T-helper 17 cell (primary cell): ENCODE results near the gene CD300LF. TPM values are rescaled to one million over a fixed set of nuclear protein-coding genes. Genes with fewer than 3 reads are reported as not detected.

Source experiments
- ATAC-seq: fragments of 150-1000 bp; cut with Tn5 transposase; 2 replicates; pipeline ENCODE4 v1.10.0; 2021; ENCODE audit warnings: mild to moderate bottlenecking, moderate library complexity
- DNase-seq, 3 donors: peaks; one replicate each; pipeline versions ENCODE4 v3.0.0 to v3.0.0-alpha.2; 2020 to 2021
- H3K9me3 ChIP-seq: one replicate; pipeline ENCODE4 v1.7.0; 2013; ENCODE audit warnings: low read length, mild to moderate bottlenecking; ENCODE audit not compliant: control insufficient read depth, poor library complexity, severe bottlenecking
- H3K27ac Mint-ChIP-seq: one replicate; pipeline ENCODE4 v1.8.0; 2022; ENCODE audit warnings: mild to moderate bottlenecking, moderate library complexity, mixed read lengths
- H3K27me3 Mint-ChIP-seq: one replicate; pipeline ENCODE4 v1.8.0; 2022; ENCODE audit warnings: mixed read lengths
- H3K36me3 Mint-ChIP-seq: one replicate; pipeline ENCODE4 v1.8.0; 2022; ENCODE audit warnings: low read depth, mixed read lengths
- H3K4me1 Mint-ChIP-seq: one replicate; pipeline ENCODE4 v1.8.0; 2022; ENCODE audit warnings: mild to moderate bottlenecking, mixed read lengths
- H3K4me3 Mint-ChIP-seq: one replicate; pipeline ENCODE4 v1.8.0; 2022; ENCODE audit warnings: mild to moderate bottlenecking, moderate library complexity, mixed read lengths
- total RNA-seq, 4 donors: library from RNA in 2 of 4; stranded (reverse) in 2 of 4; gene quantifications; one replicate each; pipeline ENCODE4 v1.2.3 and lab custom pipeline; 2022 to 2026

The CD300LF gene
- total RNA-seq, 2 donors from 2014 or later: 0.29 to 1.9 TPM

DNA sequence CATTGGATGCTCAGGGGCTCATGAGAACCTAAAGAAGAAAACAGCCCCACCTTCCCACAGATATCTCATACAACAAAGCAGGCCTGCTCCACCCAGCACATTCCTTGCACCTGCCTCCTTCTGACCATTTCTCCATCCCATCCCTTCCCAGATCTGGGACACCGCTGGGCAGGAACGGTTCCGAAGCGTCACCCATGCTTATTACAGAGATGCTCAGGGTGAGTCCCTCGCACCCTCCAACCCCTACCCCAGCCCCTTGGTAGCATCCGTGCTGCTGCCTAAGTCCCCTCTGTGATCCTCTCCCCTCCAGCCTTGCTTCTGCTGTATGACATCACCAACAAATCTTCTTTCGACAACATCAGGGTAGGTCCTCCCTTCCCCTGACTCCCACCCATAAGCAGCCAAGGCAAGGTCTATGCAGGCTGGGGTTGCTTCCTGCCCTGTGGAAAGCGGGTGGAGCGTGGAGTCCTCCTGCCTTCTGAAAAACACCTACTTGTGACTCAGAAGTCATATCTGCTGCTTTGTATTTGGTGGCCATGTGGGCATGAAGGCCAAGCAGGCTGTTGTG, 30.3 kb upstream of the CD300LF start:
- H3K4me3 Mint-ChIP-seq: peak overlapping the region; percentile 86
- DNase-seq (no peak), ATAC-seq (no peak)
- peaks cover 64% of the 10 kb centered on the region for H3K4me1 Mint-ChIP-seq
- peak overlapping the region; percentile 93 for H3K27ac Mint-ChIP-seq
- H3K36me3 Mint-ChIP-seq: no peaks in the 10 kb centered on the region
- no peaks in the 10 kb centered on the region for H3K9me3 ChIP-seq
- H3K27me3 Mint-ChIP-seq: no peaks in the 10 kb centered on the region

DNA sequence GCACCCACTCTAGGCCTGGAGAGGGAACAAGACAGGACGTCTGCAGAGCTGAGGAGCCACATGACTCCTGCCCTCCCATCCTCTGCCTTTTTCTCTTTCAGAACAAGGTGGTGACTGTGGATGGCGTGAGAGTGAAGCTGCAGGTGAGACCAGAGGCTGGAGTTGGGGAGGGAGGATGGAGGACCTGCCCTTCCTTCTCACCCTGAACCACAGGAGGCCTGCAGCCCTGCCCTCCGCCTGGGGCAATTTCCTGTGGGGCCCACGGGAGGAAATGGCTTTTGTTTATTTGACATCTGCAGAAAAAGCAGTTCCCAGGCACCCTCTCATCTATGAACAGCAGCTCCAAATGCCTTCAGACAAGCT, 29.4 kb upstream of the CD300LF start:
- peaks cover 64% of the 10 kb centered on the region for H3K4me1 Mint-ChIP-seq
- peak overlapping the region; percentile 86 for H3K4me3 Mint-ChIP-seq
- H3K36me3 Mint-ChIP-seq: no peaks in the 10 kb centered on the region
- no peaks in the 10 kb centered on the region for H3K27me3 Mint-ChIP-seq
- no peak for DNase-seq
- peak overlapping the region; percentile 93 for H3K27ac Mint-ChIP-seq
- no peaks in the 10 kb centered on the region for H3K9me3 ChIP-seq
- ATAC-seq: peak; percentile 10

DNA sequence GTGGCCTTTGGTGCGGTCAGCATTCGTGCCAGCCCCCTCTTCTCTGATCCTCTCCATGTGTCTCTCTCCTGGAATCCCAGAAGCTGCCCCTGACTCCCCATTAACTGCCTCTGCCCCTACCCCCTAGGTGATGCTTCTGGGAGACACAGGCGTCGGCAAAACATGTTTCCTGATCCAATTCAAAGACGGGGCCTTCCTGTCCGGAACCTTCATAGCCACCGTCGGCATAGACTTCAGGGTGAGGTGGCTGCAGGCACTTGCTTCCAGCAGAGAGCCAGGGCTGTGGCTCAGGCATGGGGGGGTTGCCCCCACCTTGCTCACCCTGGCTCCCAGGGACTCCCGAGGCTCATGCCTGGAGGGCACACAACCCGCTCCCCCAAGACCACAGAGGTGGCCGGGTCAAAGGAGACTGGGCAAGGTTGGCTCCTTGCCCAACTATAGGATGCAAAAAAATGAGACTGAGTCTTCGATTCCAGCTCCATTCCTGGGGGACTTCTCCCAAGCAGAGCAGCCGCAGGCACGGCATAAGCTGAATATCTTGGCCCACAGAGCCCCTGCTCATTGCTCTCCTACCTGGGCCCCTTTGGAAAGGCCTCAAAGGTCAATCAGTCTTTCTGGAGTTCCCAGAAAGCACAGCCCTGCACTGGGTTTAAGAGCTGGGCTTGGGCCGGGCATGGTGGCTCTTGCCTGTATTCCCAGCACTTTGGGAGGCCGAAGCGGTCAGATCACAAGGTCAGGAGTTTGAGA, 28.1 kb upstream of the CD300LF start:
- no peaks in the 10 kb centered on the region for H3K36me3 Mint-ChIP-seq
- no peaks in the 10 kb centered on the region for H3K9me3 ChIP-seq
- no peaks in the 10 kb centered on the region for H3K27me3 Mint-ChIP-seq
- no peak for ATAC-seq
- H3K4me3 Mint-ChIP-seq: peak overlapping the region; percentile 86
- peak overlapping the region; percentile 93 for H3K27ac Mint-ChIP-seq
- DNase-seq: no peak
- peaks cover 63% of the 10 kb centered on the region for H3K4me1 Mint-ChIP-seq

DNA sequence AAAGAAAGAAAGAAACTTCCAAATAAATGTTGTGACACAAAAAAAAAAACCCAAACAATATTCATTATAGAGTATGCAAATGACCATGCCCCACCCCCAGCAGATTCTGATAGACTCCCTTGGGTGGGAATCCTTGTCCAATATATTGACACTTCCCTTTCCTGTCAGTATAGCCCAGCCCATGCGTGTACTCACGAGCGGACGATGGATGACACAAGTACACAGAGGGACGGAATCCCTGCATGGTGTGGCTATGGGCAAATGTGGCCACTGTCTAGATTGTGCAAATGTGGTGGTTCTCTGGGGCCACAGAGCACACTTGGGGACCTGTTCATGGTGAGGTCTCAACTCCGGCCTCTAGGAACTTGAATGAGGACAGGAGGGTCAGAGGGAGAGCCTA, 27.4 kb upstream of the CD300LF start:
- Mint-ChIP-seq H3K4me3 (peak overlapping the region; percentile 66), H3K27ac (peak overlapping the region; percentile 93), H3K4me1 (peaks cover 63% of the 10 kb centered on the region), H3K36me3 (no peaks in the 10 kb centered on the region), H3K27me3 (no peaks in the 10 kb centered on the region)
- DNase-seq (no peak), ATAC-seq (no peak)
- no peaks in the 10 kb centered on the region for H3K9me3 ChIP-seq

- peak overlapping the region; percentile 93 for H3K27ac Mint-ChIP-seq
- H3K4me3 Mint-ChIP-seq: peak overlapping the region; percentile 91
- ATAC-seq (no peak), DNase-seq (peak in 1 of 3 donors; percentile 37)
- no peaks in the 10 kb centered on the region for H3K9me3 ChIP-seq
- H3K4me1 Mint-ChIP-seq: peaks cover 63% of the 10 kb centered on the region
- no peaks in the 10 kb centered on the region for H3K27me3 Mint-ChIP-seq
- H3K36me3 Mint-ChIP-seq: no peaks in the 10 kb centered on the region
These were observed 26.6 kb upstream of the CD300LF start for GRCh38 chr17:74739227-74739831.

- Mint-ChIP-seq H3K4me1 (peaks cover 53% of the 10 kb centered on the region), H3K27ac (peak overlapping the region; percentile 93), H3K4me3 (peak overlapping the region; percentile 91), H3K27me3 (no peaks in the 10 kb centered on the region), H3K36me3 (no peaks in the 10 kb centered on the region)
- DNase-seq: peak; percentile 46 to 63 (median 62)
- ATAC-seq: peak; percentile 83
- no peaks in the 10 kb centered on the region for H3K9me3 ChIP-seq
These were observed 25.6 kb upstream of the CD300LF start for GRCh38 chr17:74738051-74738996.

DNA sequence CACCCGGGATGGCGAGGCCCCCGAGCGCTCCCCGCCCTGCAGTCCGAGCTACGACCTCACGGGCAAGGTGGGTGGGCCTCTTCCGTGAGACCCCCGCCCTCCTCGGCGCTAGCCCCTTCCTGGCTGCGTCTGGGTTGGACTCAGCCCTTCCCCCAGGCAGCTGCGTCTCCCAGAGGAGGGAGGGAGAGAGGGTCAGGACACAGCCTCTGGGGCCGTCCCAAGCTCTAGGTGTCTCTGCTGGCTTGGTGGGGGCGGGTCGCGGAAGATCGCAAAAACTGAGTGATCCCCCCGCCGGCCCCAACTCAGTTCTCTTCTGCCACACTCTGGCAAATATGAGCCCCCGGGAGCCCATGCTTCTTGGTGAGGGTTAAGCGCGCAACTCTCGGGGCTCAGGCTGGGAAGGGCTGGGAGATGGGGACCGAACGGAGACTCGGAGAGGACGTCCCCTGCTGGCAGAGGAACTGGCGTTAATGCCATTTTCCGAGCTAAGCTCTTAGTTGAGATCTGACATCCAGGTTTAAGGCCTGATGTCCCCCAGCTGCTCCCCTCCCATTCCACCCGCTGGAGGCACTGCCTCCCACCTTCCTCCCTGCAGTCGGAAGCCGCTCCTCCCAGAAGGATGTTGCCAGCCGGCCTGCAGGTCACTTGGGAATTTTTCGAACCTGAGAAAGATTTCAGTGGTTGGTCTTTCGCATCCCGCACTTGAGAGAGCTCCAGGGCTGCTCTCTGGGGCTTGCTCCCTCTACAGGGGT, 24.8 kb upstream of the CD300LF start:
- H3K27me3 Mint-ChIP-seq: no peaks in the 10 kb centered on the region
- H3K4me1 Mint-ChIP-seq: peaks cover 45% of the 10 kb centered on the region

GRCh38 chr17:74736513-74737298, 24.0 kb upstream of the CD300LF start, which contains the start of gene RAB37:
Gene RAB37, plus strand, starts transcription at chr17:74737256. Its CDS starts 17 bp downstream, at chr17:74737273.
- Mint-ChIP-seq H3K36me3 (no peaks in the 10 kb centered on the region), H3K4me1 (peaks cover 38% of the 10 kb centered on the region), H3K27ac (peak within 1 kb of the TSS; percentile 93), H3K4me3 (peak within 1 kb of the TSS; percentile 91), H3K27me3 (no peaks in the 10 kb centered on the region)
- DNase-seq (peak in 2 of 3 donors; percentile 46 to 52), ATAC-seq (peak; percentile 43)
- no peaks in the 10 kb centered on the region for H3K9me3 ChIP-seq

More for the DNA sequence above, 24.8 kb upstream of the CD300LF start:
- ATAC-seq (peak; percentile 36), DNase-seq (peak in 2 of 3 donors; percentile 35 to 38)
- peak overlapping the region; percentile 93 for H3K27ac Mint-ChIP-seq
- no peaks in the 10 kb centered on the region for H3K36me3 Mint-ChIP-seq
- no peaks in the 10 kb centered on the region for H3K9me3 ChIP-seq
- H3K4me3 Mint-ChIP-seq: peak overlapping the region; percentile 91

GRCh38 chr17:74734256-74734655, 21.5 kb upstream of the CD300LF start:
- Mint-ChIP-seq H3K27me3 (no peaks in the 10 kb centered on the region), H3K4me1 (peaks cover 37% of the 10 kb centered on the region), H3K4me3 (no peak overlapping the region), H3K36me3 (no peaks in the 10 kb centered on the region), H3K27ac (peak overlapping the region; percentile 49)
- no peak for ATAC-seq
- DNase-seq: no peak
- no peaks in the 10 kb centered on the region for H3K9me3 ChIP-seq

DNA sequence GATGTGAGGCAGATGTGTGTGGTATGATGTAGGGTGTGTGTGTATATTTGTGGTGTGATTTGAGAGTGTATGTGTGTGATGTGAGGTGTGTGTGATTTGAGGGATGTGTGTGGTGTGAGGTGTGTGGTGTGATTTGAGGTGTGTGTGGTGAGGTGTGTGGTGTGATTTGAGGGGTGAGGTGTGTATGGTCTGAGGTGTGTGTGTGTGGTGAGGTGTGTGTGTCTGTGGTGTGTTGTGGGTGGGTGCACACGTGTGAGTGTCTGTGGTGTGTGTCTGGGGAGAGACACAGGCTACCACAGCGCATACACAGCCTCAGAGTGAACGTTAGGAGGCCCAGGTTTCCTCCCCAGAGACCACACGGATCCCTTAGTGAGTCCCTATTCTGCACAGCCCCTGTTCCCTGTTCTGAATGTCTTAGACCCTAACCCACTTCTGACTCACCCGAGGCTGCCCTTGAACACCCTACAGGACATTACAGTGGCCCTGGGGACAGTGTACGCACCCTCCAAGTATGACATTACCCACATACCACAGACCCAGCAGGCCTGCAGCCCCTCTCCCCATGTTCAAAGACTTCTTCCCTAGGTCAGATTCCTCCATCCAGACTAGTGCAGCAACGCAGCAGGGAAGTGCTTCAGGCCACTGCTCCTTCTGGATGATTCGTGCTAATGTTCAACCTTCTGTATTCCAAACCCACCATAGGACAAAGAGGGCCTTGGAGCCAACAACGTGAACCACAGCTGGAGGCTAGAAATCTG, 20.8 kb upstream of the CD300LF start:
- DNase-seq (no peak), ATAC-seq (no peak)
- no peaks in the 10 kb centered on the region for H3K9me3 ChIP-seq
- Mint-ChIP-seq H3K27ac (peak overlapping the region; percentile 49), H3K36me3 (no peaks in the 10 kb centered on the region), H3K4me3 (no peak overlapping the region), H3K27me3 (no peaks in the 10 kb centered on the region), H3K4me1 (peaks cover 31% of the 10 kb centered on the region)
